Upper lobe of right lung (tissue), 1 donor: Measurements from ENCODE around the gene RNPS1. TPM values are rescaled to one million over a fixed set of nuclear protein-coding genes. Genes with fewer than 3 reads are reported as not detected.

ENCODE experiments used
- ATAC-seq: fragments of 200-7000 bp; cut with Tn5 transposase; one replicate; pipeline ENCODE4 v1.9.1; 2020; ENCODE audit warnings: mild to moderate bottlenecking, moderate library complexity
- DNase-seq: peaks from one replicate; pipeline ENCODE4 v3.0.0-alpha.2; 2020
- H3K27ac ChIP-seq: fragments of 200-600 bp; one replicate; pipeline ENCODE4 v1.8.0; 2022
- H3K27me3 ChIP-seq: fragments of 200-600 bp; one replicate; pipeline ENCODE4 v1.8.0; 2022; ENCODE audit warnings: mild to moderate bottlenecking
- H3K36me3 ChIP-seq: fragments of 200-600 bp; one replicate; pipeline ENCODE4 v1.8.0; 2022
- H3K4me1 ChIP-seq: fragments of 200-600 bp; one replicate; pipeline ENCODE4 v1.8.0; 2022
- H3K4me3 ChIP-seq: fragments of 200-600 bp; one replicate; pipeline ENCODE4 v1.8.0; 2022; ENCODE audit warnings: mild to moderate bottlenecking
- H3K9me3 ChIP-seq: fragments of 200-600 bp; one replicate; pipeline ENCODE4 v1.8.0; 2022
- CTCF ChIP-seq: fragments of 200-600 bp; IDR thresholded peaks from one replicate; pipeline ENCODE4 v1.8.0; 2022; ENCODE audit warnings: antibody characterized with exemption
- intact Hi-C: fragments of 100-400 bp; cut with DNase I; formaldehyde crosslinking; loops from one replicate; pipeline ENCODE4 v1.11.0; 2022
- total RNA-seq: library from RNA; stranded (reverse); fragmentation: NEBNext Ultra II Directional; extraction: Animal tissue kit (Norgen Biotek cat#: 25700); gene quantifications from one replicate; pipeline ENCODE4 v1.2.1, GENCODE V29; 2021
- donor health status: DM: no; HTN: yes; CAD: no; lungs with severe emphysema.

The RNPS1 gene
- total RNA-seq, 1 donor from 2014 or later: 116 TPM

GRCh38 chr16:2253293-2253692, 14.6 kb downstream of the RNPS1 start:
- Histone ChIP-seq H3K27ac (no peak overlapping the region), H3K27me3 (no peaks in the 10 kb centered on the region), H3K4me3 (no peak overlapping the region), H3K9me3 (no peaks in the 10 kb centered on the region), H3K4me1 (peaks cover 16% of the 10 kb centered on the region), H3K36me3 (peaks cover 58% of the 10 kb centered on the region)
- no peak for TF ChIP-seq CTCF
- DNase-seq (no peak), ATAC-seq (no peak)
- intact Hi-C loops: no loop called here

- H3K4me3 ChIP-seq: no peak overlapping the region
- peaks cover 16% of the 10 kb centered on the region for H3K4me1 ChIP-seq
- intact Hi-C loops: no loop called here
- H3K9me3 ChIP-seq: no peaks in the 10 kb centered on the region
- DNase-seq (no peak), ATAC-seq (no peak)
- TF ChIP-seq CTCF: no peak
- no peaks in the 10 kb centered on the region for H3K27me3 ChIP-seq
- H3K36me3 ChIP-seq: peaks cover 53% of the 10 kb centered on the region
- no peak overlapping the region for H3K27ac ChIP-seq
These were observed 15.1 kb downstream of the RNPS1 start for GRCh38 chr16:2252806-2253148.

- TF ChIP-seq CTCF: peak; percentile 76
- Histone ChIP-seq H3K36me3 (peaks cover 44% of the 10 kb centered on the region), H3K27ac (peak within 1 kb of the TSS; percentile 83), H3K4me1 (peaks cover 16% of the 10 kb centered on the region), H3K9me3 (no peaks in the 10 kb centered on the region), H3K27me3 (no peaks in the 10 kb centered on the region), H3K4me3 (peak within 1 kb of the TSS; percentile 70)
- intact Hi-C loops: no loop called here
- peak; percentile 98 for DNase-seq
- peak; percentile 99 for ATAC-seq
These were observed 16.4 kb downstream of the RNPS1 start, which contains the start of gene ECI1 for GRCh38 chr16:2251296-2252111. ECI1 (minus strand) TSS chr16:2251587; CDS start chr16:2251566, 21 bp downstream.

GRCh38 chr16:2250652-2251295, 17.2 kb downstream of the RNPS1 start:
- intact Hi-C loops: no loop called here

GRCh38 chr16:2246301-2246885, 21.5 kb downstream of the RNPS1 start:
- DNase-seq (no peak), ATAC-seq (no peak)
- Histone ChIP-seq H3K9me3 (no peaks in the 10 kb centered on the region), H3K4me1 (peaks cover 10% of the 10 kb centered on the region), H3K27ac (no peak overlapping the region), H3K36me3 (peaks cover 49% of the 10 kb centered on the region), H3K27me3 (no peaks in the 10 kb centered on the region), H3K4me3 (no peak overlapping the region)
- TF ChIP-seq CTCF: no peak
- intact Hi-C loops: no loop called here

More at GRCh38 chr16:2250652-2251295, 17.2 kb downstream of the RNPS1 start:
- no peak for TF ChIP-seq CTCF
- no peak for ATAC-seq
- peaks cover 44% of the 10 kb centered on the region for H3K36me3 ChIP-seq
- peaks cover 16% of the 10 kb centered on the region for H3K4me1 ChIP-seq
- no peaks in the 10 kb centered on the region for H3K27me3 ChIP-seq
- H3K9me3 ChIP-seq: no peaks in the 10 kb centered on the region
- H3K4me3 ChIP-seq: peak overlapping the region; percentile 70
- DNase-seq: no peak
- H3K27ac ChIP-seq: peak overlapping the region; percentile 83
